DND-41 (cell line): ENCODE measurements around the gene IL18RAP.

Source experiments
- ATAC-seq: fragments of 200-7000 bp; cut with Tn5 transposase; 3 replicates; pipeline ENCODE4 v1.9.1; 2021; ENCODE audit warnings: low read depth; ENCODE audit not compliant: insufficient read depth
- DNase-seq: peaks from one replicate; pipeline ENCODE4 v3.0.0-alpha.2; 2020
- H2AFZ ChIP-seq: 2 replicates; pipeline ENCODE4 v1.6.0; 2012; ENCODE audit warnings: low read depth, low read length
- H3K27ac ChIP-seq: 2 replicates; pipeline ENCODE4 v1.5.1; 2012; ENCODE audit warnings: low read length, inconsistent platforms
- H3K27me3 ChIP-seq: fragments of 200-600 bp; sonication (generic); 2 replicates; pipeline ENCODE4 v1.6.0; 2012; ENCODE audit warnings: low read length, mild to moderate bottlenecking, inconsistent platforms; ENCODE audit not compliant: insufficient read depth, poor library complexity
- H3K36me3 ChIP-seq: 2 replicates; pipeline ENCODE4 v1.5.1; 2012; ENCODE audit warnings: low read length, inconsistent platforms; ENCODE audit not compliant: insufficient read depth
- H3K4me1 ChIP-seq: 2 replicates; pipeline ENCODE4 v1.5.1; 2012; ENCODE audit warnings: mild to moderate bottlenecking, low read length; ENCODE audit not compliant: insufficient read depth
- H3K4me2 ChIP-seq: 2 replicates; pipeline ENCODE4 v1.6.0; 2012; ENCODE audit warnings: mild to moderate bottlenecking, moderate library complexity, low read length, inconsistent platforms; ENCODE audit not compliant: insufficient read depth
- H3K4me3 ChIP-seq, 2 experiments: fragments of 200-600 bp in 1 of 2; shearing (Covaris generic) in 1 of 2; 2 replicates each; pipeline ENCODE4 v1.5.1; 2012 to 2016; ENCODE audit warnings: inconsistent platforms in 2 of 2, low read length in 2 of 2, mild to moderate bottlenecking in 2 of 2, low read depth in 1 of 2, moderate library complexity in 1 of 2
- H3K79me2 ChIP-seq: 2 replicates; pipeline ENCODE4 v1.6.0; 2012; ENCODE audit warnings: low read length, inconsistent platforms; ENCODE audit not compliant: insufficient read depth
- H3K9ac ChIP-seq: 2 replicates; pipeline ENCODE4 v1.6.0; 2012; ENCODE audit warnings: low read depth, mild to moderate bottlenecking, inconsistent platforms, low read length, moderate library complexity
- H3K9me3 ChIP-seq: 2 replicates; pipeline ENCODE4 v1.5.1; 2012; ENCODE audit warnings: low read length, moderate library complexity, mild to moderate bottlenecking, inconsistent platforms; ENCODE audit not compliant: insufficient read depth, severe bottlenecking
- H4K20me1 ChIP-seq: 2 replicates; pipeline ENCODE4 v1.6.0; 2012; ENCODE audit warnings: low read length; ENCODE audit not compliant: insufficient read depth
- CTCF ChIP-seq: IDR thresholded peaks from 2 replicates; pipeline ENCODE4 v1.5.1; 2012; ENCODE audit warnings: borderline replicate concordance, low read length, moderate library complexity, mild to moderate bottlenecking; ENCODE audit not compliant: poor library complexity, severe bottlenecking; ENCODE audit errors: extremely low read depth
- EZH2 ChIP-seq: IDR thresholded peaks from 3 replicates; pipeline ENCODE4 v1.6.1; 2012; ENCODE audit warnings: borderline replicate concordance, low read depth, mild to moderate bottlenecking, moderate library complexity, low read length, inconsistent platforms; ENCODE audit not compliant: severe bottlenecking

Gene IL18RAP

GRCh38 chr2:102455061-102455670, 32.2 kb downstream of the IL18RAP start:
- no peak for ATAC-seq
- H3K4me2 ChIP-seq, result no peak overlapping the region
- H3K9me3 ChIP-seq, result no peaks in the 10 kb centered on the region
- H3K27ac ChIP-seq, result no peak overlapping the region
- no peak overlapping the region for H3K9ac ChIP-seq
- no peaks in the 10 kb centered on the region for H3K79me2 ChIP-seq
- H3K4me3 ChIP-seq, result no peak overlapping the region
- no peaks in the 10 kb centered on the region for H3K27me3 ChIP-seq
- H3K36me3 ChIP-seq, result no peaks in the 10 kb centered on the region
- no peak for DNase-seq
- H4K20me1 ChIP-seq, result no peaks in the 10 kb centered on the region
- H3K4me1 ChIP-seq, result no peaks in the 10 kb centered on the region
- H2AFZ ChIP-seq, result no peak overlapping the region
- TF ChIP-seq EZH2, result no peak
- no peak for TF ChIP-seq CTCF

- Histone ChIP-seq H3K4me2 (no peak overlapping the region), H2AFZ (no peak overlapping the region), H3K27ac (no peak overlapping the region), H3K36me3 (no peaks in the 10 kb centered on the region), H3K9ac (no peak overlapping the region), H3K4me1 (no peaks in the 10 kb centered on the region), H3K4me3 (no peak overlapping the region), H4K20me1 (no peaks in the 10 kb centered on the region), H3K27me3 (no peaks in the 10 kb centered on the region), H3K79me2 (no peaks in the 10 kb centered on the region), H3K9me3 (no peaks in the 10 kb centered on the region)
- DNase-seq (no peak), ATAC-seq (no peak)
- TF ChIP-seq EZH2 (no peak), CTCF (no peak)
These were observed 37.5 kb downstream of the IL18RAP start for GRCh38 chr2:102460467-102460866.

- Histone ChIP-seq H3K4me1 (no peaks in the 10 kb centered on the region), H3K27ac (no peak overlapping the region), H3K4me3 (no peak overlapping the region), H3K36me3 (no peaks in the 10 kb centered on the region), H3K9ac (no peak overlapping the region), H3K27me3 (no peaks in the 10 kb centered on the region), H4K20me1 (no peaks in the 10 kb centered on the region), H2AFZ (no peak overlapping the region), H3K79me2 (no peaks in the 10 kb centered on the region), H3K4me2 (no peak overlapping the region), H3K9me3 (no peaks in the 10 kb centered on the region)
- DNase-seq, result no peak
- ATAC-seq, result no peak
- TF ChIP-seq EZH2 (no peak), CTCF (no peak)
These were observed 38.2 kb downstream of the IL18RAP start for GRCh38 chr2:102461188-102461587.

DNA sequence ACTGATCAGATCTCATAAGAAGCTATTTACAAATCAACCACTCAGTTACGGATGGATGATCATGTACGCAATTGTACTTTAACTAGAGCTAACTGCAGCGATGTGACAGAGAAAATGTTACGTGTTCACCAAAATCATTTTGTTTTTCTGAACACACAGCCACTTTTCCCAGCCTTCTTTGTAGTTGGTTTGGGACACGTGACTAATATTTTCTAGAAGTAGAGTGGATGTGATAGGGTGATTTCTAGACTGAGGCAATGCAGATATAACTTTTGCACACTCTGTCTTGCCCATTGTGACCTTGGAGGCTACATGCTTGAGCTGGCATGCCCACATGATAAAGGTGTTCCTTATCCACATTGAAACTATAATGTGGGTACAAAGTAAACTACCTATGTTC, 40.2 kb downstream of the IL18RAP start:
- Histone ChIP-seq H3K36me3 (no peaks in the 10 kb centered on the region), H4K20me1 (no peaks in the 10 kb centered on the region), H3K27ac (no peak overlapping the region), H3K4me2 (no peak overlapping the region), H3K4me1 (no peaks in the 10 kb centered on the region), H3K27me3 (no peaks in the 10 kb centered on the region), H2AFZ (no peak overlapping the region), H3K79me2 (no peaks in the 10 kb centered on the region), H3K9me3 (no peaks in the 10 kb centered on the region), H3K4me3 (no peak overlapping the region), H3K9ac (no peak overlapping the region)
- DNase-seq (no peak), ATAC-seq (no peak)
- no peak for TF ChIP-seq CTCF
- no peak for TF ChIP-seq EZH2
